IPS-20b (cell line): ENCODE measurements around the gene DOC2A.
"Not testable (repeated sequence)": the region's sequence is repeated elsewhere in the genome, so short reads cannot be mapped to it uniquely, and the experiment has no call there.

Experiments used
- H3K27ac ChIP-seq: one replicate; pipeline ENCODE4 v1.5.1; 2013; ENCODE audit warnings: low read length
- H3K27me3 ChIP-seq: 2 replicates; pipeline ENCODE4 v1.6.1; 2013; ENCODE audit warnings: mild to moderate bottlenecking, low read length, inconsistent platforms; ENCODE audit not compliant: insufficient read depth
- H3K36me3 ChIP-seq: 2 replicates; pipeline ENCODE4 v1.6.1; 2013; ENCODE audit warnings: low read depth, mild to moderate bottlenecking, inconsistent platforms, low read length, moderate library complexity; ENCODE audit not compliant: insufficient read depth
- H3K4me1 ChIP-seq: 2 replicates; pipeline ENCODE4 v1.6.1; 2013; ENCODE audit warnings: mild to moderate bottlenecking, control low read depth, inconsistent platforms, low read length, moderate library complexity; ENCODE audit not compliant: insufficient read depth
- H3K4me3 ChIP-seq: 2 replicates; pipeline ENCODE4 v1.5.1; 2013; ENCODE audit warnings: mild to moderate bottlenecking, low read length, inconsistent platforms
- H3K9ac ChIP-seq: 2 replicates; pipeline ENCODE4 v1.6.1; 2013; ENCODE audit warnings: low read depth, mild to moderate bottlenecking, inconsistent platforms, low read length, moderate library complexity
- H3K9me3 ChIP-seq: 2 replicates; pipeline ENCODE4 v1.6.1; 2013; ENCODE audit warnings: mild to moderate bottlenecking, low read depth, low read length, inconsistent platforms; ENCODE audit not compliant: insufficient read depth

DOC2A gene

DNA sequence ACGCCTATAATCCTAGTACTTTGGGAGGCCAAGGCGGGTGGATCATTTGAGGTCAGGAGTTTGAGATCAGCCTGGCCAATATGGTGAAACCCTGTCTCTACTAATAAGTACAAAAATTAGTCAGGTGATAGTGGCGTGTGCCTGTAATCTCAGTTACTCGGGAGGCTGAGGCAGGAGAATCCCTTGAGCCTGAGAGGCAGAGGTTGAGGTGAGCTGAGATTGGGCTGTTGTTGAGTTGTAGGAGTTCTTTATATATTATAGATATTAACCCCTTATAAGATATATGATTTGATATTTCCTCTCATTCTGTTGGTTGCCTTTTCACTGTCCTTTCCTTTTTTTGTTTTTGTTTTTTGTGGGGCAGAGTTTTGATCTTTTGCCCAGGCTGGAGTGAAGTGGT lies 51.0 kb downstream of the DOC2A start:
- not testable (repeated sequence) for H3K9ac ChIP-seq, H3K4me3 ChIP-seq

DNA sequence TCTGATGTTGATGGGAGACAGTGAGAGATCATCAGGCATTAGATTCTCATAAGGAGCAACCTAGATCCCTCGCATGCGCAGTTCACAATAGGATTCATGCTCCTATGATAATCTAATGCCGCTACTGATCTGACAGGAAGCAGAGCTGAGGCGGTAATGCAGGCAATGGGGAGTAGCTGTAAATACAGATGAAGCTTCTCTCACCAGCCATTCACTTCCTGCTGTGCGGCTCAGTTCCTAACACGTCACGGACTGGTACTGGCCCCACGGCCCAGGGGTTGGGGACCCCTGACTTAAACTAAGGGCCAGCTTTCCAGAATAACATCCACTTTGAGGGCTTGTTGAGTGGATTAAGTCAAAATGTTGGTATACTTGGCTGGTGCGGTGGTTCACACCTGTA lies 51.5 kb downstream of the DOC2A start:
- Histone ChIP-seq H3K36me3 (no peaks in the 10 kb centered on the region), H3K4me1 (0 out of 2 replicates have a peak, but pooled peaks cover 3% of the 10 kb centered on the region), H3K27me3 (no peaks in the 10 kb centered on the region), H3K4me3 (no peak overlapping the region), H3K9me3 (no peaks in the 10 kb centered on the region), H3K9ac (no peak overlapping the region), H3K27ac (no peak overlapping the region)

More for the DNA sequence above, 51.0 kb downstream of the DOC2A start:
- H3K36me3 ChIP-seq, H3K27me3 ChIP-seq, H3K4me1 ChIP-seq, H3K27ac ChIP-seq, H3K9me3 ChIP-seq: not testable (repeated sequence)

DNA sequence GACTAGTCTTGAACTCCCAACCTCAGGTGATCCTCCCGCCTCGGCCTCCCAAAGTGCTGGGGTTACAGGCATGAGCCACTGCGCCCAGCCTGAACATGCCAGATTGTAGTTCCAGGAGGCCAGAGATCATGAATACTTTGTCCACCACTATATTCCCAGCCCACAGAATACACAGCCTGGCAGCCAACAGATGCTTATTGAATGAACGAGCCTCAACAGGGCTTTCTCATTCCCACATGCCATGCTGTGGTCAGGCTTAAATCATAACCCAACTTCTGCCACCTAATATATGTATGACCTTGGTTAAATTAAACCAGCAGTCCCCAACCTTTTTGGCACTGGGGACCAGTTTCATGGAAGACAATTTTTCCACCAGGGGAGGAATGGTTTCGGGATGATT lies 52.1 kb downstream of the DOC2A start:
- no peaks in the 10 kb centered on the region for H3K9me3 ChIP-seq
- H3K36me3 ChIP-seq, result no peaks in the 10 kb centered on the region
- no peak overlapping the region for H3K9ac ChIP-seq
- H3K27ac ChIP-seq, result no peak overlapping the region
- H3K4me3 ChIP-seq, result no peak overlapping the region
- no peaks in the 10 kb centered on the region for H3K27me3 ChIP-seq
- 0 out of 2 replicates have a peak, but pooled peaks cover 3% of the 10 kb centered on the region for H3K4me1 ChIP-seq
